H9 (cell line): ENCODE measurements around the gene PRSS21. TPM values are rescaled to one million over a fixed set of nuclear protein-coding genes. Genes with fewer than 3 reads are reported as not detected.

ENCODE experiments used
- DNase-seq: peaks from one replicate; pipeline ENCODE4 v3.0.0-alpha.2; 2017
- H2AFZ ChIP-seq: one replicate; pipeline ENCODE4 v1.6.1; 2013; ENCODE audit warnings: mild to moderate bottlenecking, low read length, control low read depth, moderate library complexity
- H2AK5ac ChIP-seq: 2 replicates; pipeline ENCODE4 v1.6.1; 2013; ENCODE audit warnings: low read length, control low read depth, mixed read lengths; ENCODE audit not compliant: insufficient read length
- H2BK120ac ChIP-seq: one replicate; pipeline ENCODE4 v1.6.1; 2013; ENCODE audit warnings: low read depth, mild to moderate bottlenecking, low read length, control low read depth, inconsistent platforms; ENCODE audit not compliant: poor library complexity, severe bottlenecking
- H2BK12ac ChIP-seq: 2 replicates; pipeline ENCODE4 v1.6.1; 2013; ENCODE audit warnings: low read length, control low read depth, mixed read lengths, low read depth; ENCODE audit not compliant: insufficient read length
- H2BK15ac ChIP-seq: 2 replicates; pipeline ENCODE4 v1.6.1; 2013; ENCODE audit warnings: low read depth, low read length, control low read depth
- H2BK20ac ChIP-seq: one replicate; pipeline ENCODE4 v1.6.1; 2013; ENCODE audit warnings: low read depth, mild to moderate bottlenecking, low read length, control low read depth, inconsistent platforms; ENCODE audit not compliant: poor library complexity, severe bottlenecking
- H2BK5ac ChIP-seq: 2 replicates; pipeline ENCODE4 v1.6.1; 2013; ENCODE audit warnings: low read length, control low read depth, mixed read lengths; ENCODE audit not compliant: insufficient read length
- H3K14ac ChIP-seq: 2 replicates; pipeline ENCODE4 v1.6.1; 2013; ENCODE audit warnings: low read length, control low read depth; ENCODE audit not compliant: insufficient read depth
- H3K18ac ChIP-seq: 2 replicates; pipeline ENCODE4 v1.6.1; 2013; ENCODE audit warnings: low read depth, mild to moderate bottlenecking, mixed read lengths, low read length, control low read depth; ENCODE audit not compliant: insufficient read length
- H3K23ac ChIP-seq: 2 replicates; pipeline ENCODE4 v1.6.1; 2013; ENCODE audit warnings: low read length, control low read depth, mixed read lengths, low read depth; ENCODE audit not compliant: insufficient read length
- H3K23me2 ChIP-seq: 2 replicates; pipeline ENCODE4 v1.6.1; 2013; ENCODE audit warnings: low read depth, mild to moderate bottlenecking, mixed read lengths, low read length, control low read depth; ENCODE audit not compliant: insufficient read length, poor library complexity, severe bottlenecking
- H3K27ac ChIP-seq: 2 replicates; pipeline ENCODE4 v1.5.1; 2013; ENCODE audit warnings: low read length, control low read depth, mixed read lengths, low read depth; ENCODE audit not compliant: insufficient read length
- H3K27me3 ChIP-seq: 2 replicates; pipeline ENCODE4 v1.6.1; 2013; ENCODE audit warnings: low read length, control low read depth, inconsistent platforms; ENCODE audit not compliant: insufficient read depth
- H3K4ac ChIP-seq: 2 replicates; pipeline ENCODE4 v1.6.1; 2013; ENCODE audit warnings: low read depth, mild to moderate bottlenecking, control low read depth, inconsistent platforms, low read length, moderate library complexity
- H3K4me1 ChIP-seq: 2 replicates; pipeline ENCODE4 v1.6.1; 2013; ENCODE audit warnings: low read length, control low read depth, inconsistent platforms; ENCODE audit not compliant: insufficient read depth
- H3K4me2 ChIP-seq: 2 replicates; pipeline ENCODE4 v1.6.1; 2013; ENCODE audit warnings: low read length, control low read depth, mixed read lengths; ENCODE audit not compliant: insufficient read length, insufficient read depth
- H3K56ac ChIP-seq: 2 replicates; pipeline ENCODE4 v1.6.1; 2013; ENCODE audit warnings: low read depth, mild to moderate bottlenecking, mixed read lengths, low read length, control low read depth; ENCODE audit not compliant: insufficient read length
- H3K79me1 ChIP-seq: 2 replicates; pipeline ENCODE4 v1.6.1; 2013; ENCODE audit warnings: low read depth, mild to moderate bottlenecking, moderate library complexity, low read length, control low read depth, inconsistent platforms; ENCODE audit not compliant: insufficient read depth, poor library complexity, severe bottlenecking
- H3K79me2 ChIP-seq: 2 replicates; pipeline ENCODE4 v1.6.1; 2013; ENCODE audit warnings: low read length, control low read depth, inconsistent platforms; ENCODE audit not compliant: insufficient read depth
- H3K9ac ChIP-seq: 2 replicates; pipeline ENCODE4 v1.6.1; 2013; ENCODE audit warnings: low read length, control low read depth, mixed read lengths; ENCODE audit not compliant: insufficient read length; ENCODE audit errors: extremely low read depth
- H3K9me3 ChIP-seq: one replicate; pipeline ENCODE4 v1.6.1; 2013; ENCODE audit warnings: low read depth, low read length, inconsistent platforms; ENCODE audit not compliant: control insufficient read depth
- H3T11ph ChIP-seq: one replicate; pipeline ENCODE4 v1.6.1; 2013; ENCODE audit warnings: mild to moderate bottlenecking, low read length, control low read depth, inconsistent platforms
- H4K20me1 ChIP-seq: one replicate; pipeline ENCODE4 v1.6.1; 2013; ENCODE audit not compliant: control insufficient read depth, insufficient read length, insufficient read depth
- H4K5ac ChIP-seq: 2 replicates; pipeline ENCODE4 v1.6.1; 2013; ENCODE audit warnings: low read depth, mild to moderate bottlenecking, mixed read lengths, low read length, control low read depth; ENCODE audit not compliant: insufficient read length
- H4K8ac ChIP-seq: replicated peaks from 2 replicates; pipeline ENCODE4 v1.6.1; 2013; ENCODE audit warnings: low read length, control low read depth, mixed read lengths, low read depth; ENCODE audit not compliant: insufficient read length
- H4K91ac ChIP-seq: 2 replicates; pipeline ENCODE4 v1.6.1; 2013; ENCODE audit warnings: low read depth, mild to moderate bottlenecking, moderate library complexity, mixed read lengths, low read length, control low read depth; ENCODE audit not compliant: insufficient read length
- H3K27ac Mint-ChIP-seq, 3 experiments: 2 replicates in 2 of 3; 3 replicates in 1 of 3; pipeline ENCODE4 v1.8.0; 2020 to 2021; ENCODE audit warnings: mixed read lengths in 3 of 3, mild to moderate bottlenecking in 1 of 3, moderate library complexity in 1 of 3
- H3K27me3 Mint-ChIP-seq: 2 replicates; pipeline ENCODE4 v1.8.0; 2021; ENCODE audit warnings: low read depth, mild to moderate bottlenecking, moderate library complexity, mixed read lengths
- H3K36me3 Mint-ChIP-seq, 3 experiments: 2 replicates in 2 of 3; 3 replicates in 1 of 3; pipeline ENCODE4 v1.8.0; 2020 to 2021; ENCODE audit warnings: low read depth in 3 of 3, mixed read lengths in 3 of 3; ENCODE audit not compliant: insufficient read depth in 1 of 3
- H3K4me1 Mint-ChIP-seq, 2 experiments: 2 replicates each; pipeline ENCODE4 v1.8.0; 2020; ENCODE audit warnings: mixed read lengths in 2 of 2
- H3K4me3 Mint-ChIP-seq, 2 experiments: 2 replicates in 1 of 2; 3 replicates in 1 of 2; pipeline ENCODE4 v1.8.0; 2020 to 2021; ENCODE audit warnings: mild to moderate bottlenecking in 2 of 2, mixed read lengths in 2 of 2, moderate library complexity in 1 of 2
- H3K9me3 Mint-ChIP-seq, 2 experiments: 2 replicates in 1 of 2; 3 replicates in 1 of 2; pipeline ENCODE4 v1.8.0; 2020; ENCODE audit warnings: mild to moderate bottlenecking in 2 of 2, mixed read lengths in 2 of 2, moderate library complexity in 1 of 2
- WGBS: extraction: QIAGEN DNeasy Blood & Tissue Kit; methylation state at CpG from one replicate; pipeline ENCODE4 v1.1.7; 2013; ENCODE audit warnings: missing lambda C conversion rate, low lambda C conversion rate, mixed read lengths; ENCODE audit not compliant: insufficient read length; ENCODE audit errors: extremely low coverage; 5-methylcytosine and 5-hydroxymethylcytosine counted together
- total RNA-seq: library from RNA; stranded (reverse); gene quantifications from 2 replicates; pipeline ENCODE4 v1.2.1, GENCODE V29; 2021
- TF ChIP-seq, protein P1 (sequence below): fragments of 200-600 bp; sonication (generic); conservative IDR thresholded peaks from 3 replicates; pipeline ENCODE4 v1.8.0; 2021; ENCODE audit warnings: antibody characterized with exemption, mild to moderate bottlenecking

Gene PRSS21
- total RNA-seq, 1 experiment from 2014 or later = not detected

DNA sequence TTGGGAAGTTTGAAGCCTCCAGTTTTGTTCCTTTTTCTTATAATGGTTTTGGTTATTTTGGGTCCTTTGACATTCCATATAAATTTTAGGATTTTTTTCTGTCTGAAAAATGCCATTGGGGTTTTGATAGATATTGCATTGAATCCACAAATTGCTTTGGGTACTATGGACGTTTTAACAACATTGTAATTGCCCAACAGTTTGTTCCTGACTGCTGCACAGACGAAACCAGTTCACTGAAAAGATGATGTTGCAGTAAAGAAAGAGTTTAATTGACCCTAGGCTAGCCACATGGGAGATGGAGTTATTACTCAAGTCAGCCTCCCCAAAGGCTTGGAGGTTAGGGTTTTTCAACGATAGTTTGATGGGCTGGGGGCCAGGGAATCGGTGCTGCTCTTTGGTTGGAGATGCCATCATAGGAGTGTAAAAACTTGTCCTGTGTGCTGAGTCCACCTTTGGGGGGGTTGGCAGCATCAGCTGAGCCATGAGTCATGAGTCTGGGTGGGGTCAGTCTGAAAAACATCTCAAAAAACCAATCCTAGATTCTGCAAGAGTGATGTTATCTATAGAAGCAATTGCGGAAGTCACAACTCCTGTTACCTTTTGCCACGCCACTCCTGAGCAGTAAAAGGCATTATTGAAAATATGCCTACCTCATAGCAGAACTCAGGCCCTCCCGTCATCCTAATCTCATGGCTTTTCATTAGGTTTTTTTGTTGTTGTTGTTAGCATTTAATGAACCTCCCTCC is 21.5 kb upstream of the PRSS21 start:
- Histone ChIP-seq H3K18ac (no peak overlapping the region), H3K23ac (no peak overlapping the region), H4K20me1 (no peaks in the 10 kb centered on the region), H2BK5ac (no peak overlapping the region), H3K4ac (no peak overlapping the region), H2BK20ac (no peak overlapping the region), H2AFZ (no peak overlapping the region), H4K8ac (no peak overlapping the region), H3K79me1 (no peaks in the 10 kb centered on the region), H3K79me2 (no peaks in the 10 kb centered on the region), H3K56ac (no peak overlapping the region), H3K14ac (no peak overlapping the region), H2BK15ac (no peak overlapping the region), H3K9me3 (no peaks in the 10 kb centered on the region), H2BK120ac (no peak overlapping the region), H4K91ac (no peak overlapping the region), H3K27me3 (no peaks in the 10 kb centered on the region), H3K27ac (no peak overlapping the region), H3K23me2 (no peaks in the 10 kb centered on the region), H3K4me1 (no peaks in the 10 kb centered on the region), H3K4me2 (no peak overlapping the region), H3K9ac (no peak overlapping the region), H2AK5ac (no peak overlapping the region), H4K5ac (no peak overlapping the region), H2BK12ac (no peak overlapping the region), H3T11ph (no peak overlapping the region)
- TF ChIP-seq, protein P1, sequence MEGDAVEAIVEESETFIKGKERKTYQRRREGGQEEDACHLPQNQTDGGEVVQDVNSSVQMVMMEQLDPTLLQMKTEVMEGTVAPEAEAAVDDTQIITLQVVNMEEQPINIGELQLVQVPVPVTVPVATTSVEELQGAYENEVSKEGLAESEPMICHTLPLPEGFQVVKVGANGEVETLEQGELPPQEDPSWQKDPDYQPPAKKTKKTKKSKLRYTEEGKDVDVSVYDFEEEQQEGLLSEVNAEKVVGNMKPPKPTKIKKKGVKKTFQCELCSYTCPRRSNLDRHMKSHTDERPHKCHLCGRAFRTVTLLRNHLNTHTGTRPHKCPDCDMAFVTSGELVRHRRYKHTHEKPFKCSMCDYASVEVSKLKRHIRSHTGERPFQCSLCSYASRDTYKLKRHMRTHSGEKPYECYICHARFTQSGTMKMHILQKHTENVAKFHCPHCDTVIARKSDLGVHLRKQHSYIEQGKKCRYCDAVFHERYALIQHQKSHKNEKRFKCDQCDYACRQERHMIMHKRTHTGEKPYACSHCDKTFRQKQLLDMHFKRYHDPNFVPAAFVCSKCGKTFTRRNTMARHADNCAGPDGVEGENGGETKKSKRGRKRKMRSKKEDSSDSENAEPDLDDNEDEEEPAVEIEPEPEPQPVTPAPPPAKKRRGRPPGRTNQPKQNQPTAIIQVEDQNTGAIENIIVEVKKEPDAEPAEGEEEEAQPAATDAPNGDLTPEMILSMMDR = no peak
- Mint-ChIP-seq H3K4me3 (no peak overlapping the region), H3K9me3 (no peaks in the 10 kb centered on the region), H3K36me3 (no peaks in the 10 kb centered on the region; a peak in 1 of 7 replicates), H3K27me3 (peaks cover 20% of the 10 kb centered on the region), H3K4me1 (peaks cover 7 to 8% of the 10 kb centered on the region in 2 experiments; a peak in 3 of 4 replicates), H3K27ac (no peak overlapping the region)
- no CpG with 5 or more reads among the region's 7 CpGs for WGBS
- DNase-seq = no peak
